Dermis blood vessel endothelial cell (primary cell): ENCODE data around the gene PBOV1. TPM values are rescaled to one million over a fixed set of nuclear protein-coding genes. Genes with fewer than 3 reads are reported as not detected.
A peak's percentile ranks its signal among the peaks of the same experiment; 100 is the strongest.
"Not testable (repeated sequence)": the region's sequence is repeated elsewhere in the genome, so short reads cannot be mapped to it uniquely, and the experiment has no call there.

Source experiments
- DNase-seq: peaks from one replicate; pipeline ENCODE4 v3.0.0; 2010
- total RNA-seq: library from RNA; depleted of rRNA; stranded (reverse); fragments of >200 nt; gene quantifications from 2 replicates; pipeline ENCODE4 v1.2.3, GENCODE V29; 2014

The PBOV1 gene
- total RNA-seq, 1 donor from 2014 or later, result not detected

DNA sequence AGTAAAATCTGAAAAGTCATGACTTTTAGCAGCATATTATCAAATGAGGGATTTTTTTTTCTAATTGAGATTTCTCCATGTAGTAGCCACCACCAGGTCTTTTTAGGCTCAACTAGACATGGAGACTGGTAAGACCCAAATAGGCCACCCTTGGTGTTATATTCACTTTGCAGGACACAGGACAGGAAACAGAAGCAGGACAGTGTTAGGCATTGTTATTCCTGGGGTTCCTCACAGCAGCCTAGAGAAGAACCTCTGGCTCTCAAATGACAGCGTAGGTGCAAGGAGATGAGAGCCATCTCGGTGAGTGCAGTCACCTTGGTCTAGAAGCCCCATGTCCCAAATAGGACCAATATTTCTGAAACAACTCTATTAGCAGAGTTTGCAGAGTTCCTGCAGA is 19.2 kb upstream of the PBOV1 start:
- no peak for DNase-seq

DNA sequence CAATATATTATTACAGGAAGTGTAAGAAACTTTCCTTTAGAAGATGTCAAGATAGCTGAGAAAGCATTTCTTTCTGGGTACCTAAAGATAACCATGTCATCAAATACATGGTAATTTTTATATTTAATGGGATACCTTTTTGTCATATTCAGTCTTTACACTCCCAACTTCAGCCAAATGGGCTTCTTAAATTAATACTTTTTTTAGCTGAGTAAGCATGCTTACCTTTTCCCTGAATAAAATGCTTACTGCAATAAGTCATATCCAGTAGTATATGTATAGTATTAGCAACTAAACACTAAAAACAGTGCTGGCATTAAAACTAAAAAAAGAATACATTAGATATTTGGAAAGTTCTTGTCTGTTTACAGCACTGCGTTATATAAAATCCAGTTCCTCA is 17.4 kb upstream of the PBOV1 start:
- DNase-seq, result no peak

DNA sequence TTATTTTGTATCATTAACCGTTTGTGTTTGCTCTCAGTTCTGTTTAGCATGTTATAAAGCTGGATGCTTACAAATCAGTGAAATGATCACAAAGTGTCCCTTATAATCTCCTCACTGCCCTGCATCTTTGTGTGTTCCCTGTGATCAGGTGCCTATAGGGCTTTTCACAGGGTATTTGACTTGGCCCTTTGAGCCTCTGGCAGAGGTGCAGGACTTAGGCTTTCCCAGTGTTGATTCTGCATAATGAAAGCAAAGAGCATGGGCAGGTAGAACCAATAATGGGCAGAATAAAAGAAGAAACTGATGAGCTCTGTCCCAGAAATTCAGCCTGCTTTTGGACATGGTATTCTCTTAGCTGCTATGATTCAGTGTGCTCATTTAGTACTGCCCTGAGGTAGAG is 16.9 kb upstream of the PBOV1 start:
- DNase-seq, result no peak

DNA sequence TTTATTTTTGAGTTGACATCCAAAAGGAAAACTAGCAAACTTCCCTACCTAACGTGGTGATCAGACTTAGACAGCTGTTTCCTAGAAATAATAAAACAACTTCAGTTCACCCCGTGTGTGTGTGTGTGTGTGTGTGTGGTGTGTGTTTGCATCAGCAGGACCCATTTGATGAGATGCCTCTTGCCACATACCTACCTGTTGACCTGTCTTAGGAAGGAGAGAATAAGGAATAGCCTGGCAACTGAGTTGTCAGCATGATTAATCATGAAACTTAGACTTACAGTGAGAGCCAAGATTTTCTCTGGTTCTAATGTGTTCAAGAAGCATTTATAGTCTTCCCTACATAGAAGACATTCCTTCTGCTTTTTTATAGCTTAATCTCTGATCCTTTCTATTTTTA is 16.1 kb upstream of the PBOV1 start:
- no peak for DNase-seq

DNA sequence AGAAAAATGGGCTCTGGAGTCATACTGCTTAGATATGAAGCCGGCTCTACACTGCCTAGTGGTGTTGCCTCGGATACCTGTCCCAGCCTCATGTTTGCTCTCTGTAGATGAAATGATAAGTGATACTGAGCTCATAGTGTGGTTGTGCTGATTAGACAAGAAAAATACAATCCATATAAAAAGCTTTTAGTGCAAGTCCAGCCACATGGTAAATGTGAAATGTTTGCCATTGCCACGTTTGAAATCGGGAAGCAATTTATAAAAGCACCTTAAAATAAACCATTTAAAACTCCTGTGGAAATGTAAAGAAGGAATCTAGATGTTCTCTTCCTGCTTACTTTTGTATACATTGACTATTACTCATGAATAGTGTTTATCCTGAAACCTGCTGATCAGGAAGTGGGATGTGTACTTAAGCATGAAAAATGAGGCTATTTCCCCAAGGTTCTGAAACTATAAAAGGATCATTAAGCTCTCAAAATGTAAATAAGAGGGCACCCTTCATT is 13.1 kb upstream of the PBOV1 start:
- peak; percentile 11 for DNase-seq

DNA sequence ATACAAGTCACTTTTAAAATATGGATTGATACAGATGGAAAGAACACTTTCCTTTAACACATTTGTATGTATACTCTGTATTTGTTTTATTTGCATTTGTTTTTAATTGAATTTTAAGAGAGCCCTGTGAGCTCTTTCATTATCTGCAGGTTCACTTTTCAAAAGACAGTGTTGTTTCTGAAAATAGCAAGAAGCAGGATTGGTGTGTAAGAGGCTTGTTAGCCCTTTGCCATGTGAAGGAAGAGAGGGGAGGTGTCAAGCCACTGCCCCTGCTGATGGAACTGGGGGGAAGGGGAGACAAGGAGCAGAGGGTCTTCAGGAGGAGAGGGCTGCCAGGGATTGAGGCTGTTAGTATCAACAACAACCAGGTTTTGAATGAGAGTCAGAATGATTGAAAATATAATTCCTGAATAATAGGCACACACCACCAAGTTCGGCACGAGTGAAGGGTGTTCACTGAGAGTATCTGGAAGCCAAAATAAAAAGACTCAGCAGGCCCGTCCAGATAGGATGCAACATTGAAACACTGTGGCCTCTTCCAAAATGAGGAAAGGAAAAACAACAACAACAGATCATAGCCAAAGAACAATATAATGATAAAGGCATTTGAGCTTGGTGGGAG is 12.6 kb upstream of the PBOV1 start:
- no peak for DNase-seq

DNA sequence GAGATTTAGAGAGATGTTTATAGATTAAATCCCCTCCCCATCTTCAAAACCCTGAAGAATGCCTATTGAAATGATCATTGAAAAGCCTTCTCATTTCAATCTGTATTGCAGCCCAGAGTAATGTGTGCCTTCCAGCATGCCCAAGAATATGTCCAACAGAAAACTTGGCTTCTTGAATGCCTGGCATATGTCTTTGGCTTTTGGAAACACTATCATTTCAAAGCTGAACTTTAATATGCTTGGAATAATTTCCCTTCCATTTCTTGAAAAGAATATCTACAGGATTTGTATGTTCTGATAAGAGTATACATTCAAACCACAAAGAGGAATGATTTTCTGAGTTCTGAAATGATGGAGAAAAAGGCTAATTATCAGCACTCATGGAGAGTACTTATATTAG is 11.9 kb upstream of the PBOV1 start:
- no peak for DNase-seq

DNA sequence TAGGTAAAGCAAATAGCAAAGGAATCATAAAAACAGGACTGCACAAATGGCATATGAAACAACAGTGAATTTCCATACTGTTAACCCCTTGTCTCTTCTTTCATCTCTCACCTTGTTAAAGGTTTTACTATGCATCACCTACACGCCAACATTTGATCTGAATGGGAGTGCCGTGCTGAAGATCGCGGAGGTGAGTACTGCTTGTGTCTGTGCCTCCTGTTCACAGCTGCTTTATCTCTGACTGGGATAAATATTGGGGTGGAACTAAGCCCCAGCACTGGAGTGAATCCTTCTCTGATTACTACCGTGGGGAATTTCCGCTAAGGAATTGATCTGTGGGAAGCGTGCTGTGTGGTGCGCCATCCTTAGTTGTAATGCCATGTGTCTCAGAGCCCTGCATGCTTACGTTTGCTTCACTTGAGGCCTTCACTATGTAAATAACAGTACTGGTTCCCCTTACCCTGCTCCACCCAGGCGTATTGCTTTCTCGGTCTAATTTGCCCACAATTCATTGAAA is 11.4 kb upstream of the PBOV1 start:
- no peak for DNase-seq

DNA sequence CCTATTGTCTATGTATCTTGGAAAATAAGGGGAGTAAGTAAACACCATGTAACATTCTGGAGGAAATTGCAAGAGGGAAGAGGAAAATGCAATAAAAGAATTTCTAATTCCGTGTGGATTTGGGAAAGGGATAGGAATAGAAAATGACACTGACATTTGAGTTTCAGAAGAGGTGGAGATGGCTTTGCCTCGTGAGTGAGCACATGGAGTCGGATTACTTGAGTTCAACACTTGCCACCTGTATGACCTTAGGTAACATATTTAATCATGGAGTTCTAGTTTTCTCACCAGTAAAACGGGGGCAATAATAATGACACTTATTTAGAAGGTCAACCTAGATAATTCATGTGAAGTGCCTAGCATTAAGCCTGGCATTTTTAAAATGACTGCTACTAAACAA is 10.8 kb upstream of the PBOV1 start:
- DNase-seq, result no peak

DNA sequence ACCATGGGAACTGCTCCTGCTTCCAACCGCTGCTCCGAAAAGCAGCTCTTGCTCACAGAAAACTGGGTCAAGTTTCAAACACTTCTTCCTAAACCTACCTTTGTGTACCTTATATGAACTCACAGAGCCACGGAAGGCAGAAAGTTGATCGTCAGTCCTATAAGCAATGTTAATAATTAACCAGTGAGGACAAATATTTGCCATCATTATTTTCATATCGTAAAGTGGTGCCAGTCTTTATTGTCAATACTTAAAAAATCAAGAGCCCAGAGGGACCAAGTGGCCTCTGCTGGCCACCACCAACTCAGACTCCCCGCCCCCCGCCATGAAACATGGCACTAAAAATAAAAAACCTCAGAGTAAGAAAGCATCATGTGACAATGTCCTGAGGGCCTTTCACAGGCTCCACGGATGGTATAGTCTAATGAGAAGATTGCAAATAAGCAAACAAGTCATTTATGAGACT is 9.1 kb upstream of the PBOV1 start:
- DNase-seq, result no peak

DNA sequence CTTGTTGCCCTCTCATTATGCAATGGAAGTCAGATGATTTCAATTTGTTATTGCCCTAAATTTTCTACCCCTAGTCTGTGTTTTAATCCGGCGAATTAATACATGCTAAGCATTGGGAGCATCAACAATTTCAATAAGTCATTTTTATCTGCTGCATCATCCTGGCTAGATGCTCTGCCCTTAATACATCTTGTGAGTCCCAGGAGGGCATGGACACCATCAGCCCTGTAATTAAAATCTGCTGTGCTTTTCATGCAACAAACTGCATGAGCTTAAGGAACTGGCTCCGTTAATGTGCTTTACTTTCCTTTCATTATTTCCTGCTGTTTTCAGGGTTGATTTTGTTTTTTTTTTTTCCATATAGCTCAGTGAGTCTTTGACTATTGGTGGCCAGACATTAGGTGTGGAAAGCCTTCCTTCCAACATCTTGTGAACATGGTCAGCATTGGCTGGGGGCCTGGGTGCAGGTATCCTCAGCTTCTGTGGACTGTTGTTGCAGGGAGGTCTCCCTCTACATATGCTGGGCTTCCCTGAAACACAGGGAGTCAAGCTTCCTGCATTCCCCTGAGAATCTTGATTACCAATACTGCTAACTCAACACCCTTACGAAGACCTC is 8.5 kb upstream of the PBOV1 start:
- DNase-seq, result no peak

DNA sequence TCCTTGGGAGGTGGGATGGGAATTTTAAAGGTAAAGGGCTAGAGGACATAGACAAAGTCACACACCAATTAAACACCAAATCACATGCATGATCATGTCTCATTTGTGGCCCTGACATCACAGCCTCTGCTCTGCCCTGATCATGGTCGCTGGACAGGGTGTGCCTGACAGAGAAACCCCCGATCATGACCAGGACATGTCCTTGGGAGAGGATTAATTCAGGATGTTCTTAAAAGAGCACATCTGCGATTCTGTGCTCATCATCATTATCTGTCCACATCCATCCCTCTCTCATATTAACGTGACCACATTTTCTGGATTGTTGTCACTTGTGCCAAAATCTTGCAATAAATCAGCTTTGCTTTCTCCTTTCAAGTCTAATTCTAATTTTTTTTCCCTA is 7.7 kb upstream of the PBOV1 start:
- DNase-seq, result no peak

DNA sequence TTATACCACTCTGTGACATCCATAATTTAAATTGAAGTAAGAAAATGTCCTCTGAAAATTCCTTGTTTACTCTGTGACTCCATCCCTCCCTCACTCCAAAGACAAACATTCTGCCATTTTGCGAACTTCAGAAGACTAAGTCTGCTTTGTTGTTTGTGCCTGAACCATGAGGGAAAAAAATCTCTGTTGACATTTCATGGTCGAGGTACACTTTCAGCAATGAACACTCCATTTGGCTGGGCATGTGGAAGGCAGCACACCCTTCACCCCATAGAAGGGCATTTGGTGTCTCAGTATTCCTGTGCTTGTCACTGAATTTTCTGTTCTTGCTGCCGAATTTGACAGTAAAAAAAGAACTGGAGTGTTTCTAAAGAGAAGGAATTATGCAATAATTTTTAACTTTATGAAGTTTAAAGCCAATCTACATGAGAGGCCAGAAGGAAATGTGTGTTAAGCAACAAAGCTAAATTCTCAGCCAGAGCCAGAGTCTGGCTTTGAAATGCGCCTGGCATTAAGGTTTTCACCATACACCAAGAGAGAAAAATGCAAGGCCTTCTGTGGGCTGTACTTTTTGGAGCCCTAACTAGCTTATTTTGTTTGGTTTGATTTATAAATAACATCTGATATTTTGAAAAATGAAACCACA is 4.7 kb upstream of the PBOV1 start:
- no peak for DNase-seq

DNA sequence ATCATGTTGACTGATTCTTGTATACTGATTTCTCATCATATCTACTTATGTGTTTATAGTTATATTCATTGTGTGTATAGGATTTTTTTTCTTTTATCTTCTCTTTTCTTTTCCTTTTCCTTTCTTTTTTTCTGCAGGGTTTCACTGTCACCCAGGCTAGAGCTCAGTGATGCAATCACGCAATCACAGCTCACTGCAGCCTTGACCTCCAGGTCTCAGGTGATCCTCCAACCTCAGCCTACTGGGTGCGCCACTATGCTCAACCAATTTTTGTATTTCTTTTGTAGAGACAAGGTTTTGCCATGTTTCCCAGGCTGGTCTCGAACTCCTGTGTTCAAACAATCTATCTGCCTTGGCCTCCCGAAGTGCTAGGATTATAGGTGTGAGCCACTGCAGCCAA is 1.6 kb upstream of the PBOV1 start:
- DNase-seq, result no peak

DNA sequence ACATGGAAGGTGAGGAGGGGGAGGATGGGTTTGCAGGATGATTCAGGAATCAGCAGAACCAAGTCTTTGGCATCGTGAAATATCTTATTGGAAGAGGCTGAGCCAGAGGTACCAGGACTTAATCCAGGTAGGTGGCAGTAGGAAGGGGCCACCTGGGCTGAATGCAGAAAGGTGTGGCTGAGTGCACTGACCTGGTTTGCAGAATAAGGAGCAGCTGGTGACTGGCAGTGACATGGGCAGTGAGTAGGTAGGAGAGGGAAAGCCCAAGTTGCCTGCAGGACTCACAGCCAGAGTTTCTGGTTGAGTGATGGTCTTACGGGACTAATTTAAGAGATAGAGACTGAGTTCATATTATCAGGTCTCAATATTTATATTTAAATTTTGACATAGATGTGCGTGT is 1.1 kb upstream of the PBOV1 start:
- DNase-seq, result no peak

DNA sequence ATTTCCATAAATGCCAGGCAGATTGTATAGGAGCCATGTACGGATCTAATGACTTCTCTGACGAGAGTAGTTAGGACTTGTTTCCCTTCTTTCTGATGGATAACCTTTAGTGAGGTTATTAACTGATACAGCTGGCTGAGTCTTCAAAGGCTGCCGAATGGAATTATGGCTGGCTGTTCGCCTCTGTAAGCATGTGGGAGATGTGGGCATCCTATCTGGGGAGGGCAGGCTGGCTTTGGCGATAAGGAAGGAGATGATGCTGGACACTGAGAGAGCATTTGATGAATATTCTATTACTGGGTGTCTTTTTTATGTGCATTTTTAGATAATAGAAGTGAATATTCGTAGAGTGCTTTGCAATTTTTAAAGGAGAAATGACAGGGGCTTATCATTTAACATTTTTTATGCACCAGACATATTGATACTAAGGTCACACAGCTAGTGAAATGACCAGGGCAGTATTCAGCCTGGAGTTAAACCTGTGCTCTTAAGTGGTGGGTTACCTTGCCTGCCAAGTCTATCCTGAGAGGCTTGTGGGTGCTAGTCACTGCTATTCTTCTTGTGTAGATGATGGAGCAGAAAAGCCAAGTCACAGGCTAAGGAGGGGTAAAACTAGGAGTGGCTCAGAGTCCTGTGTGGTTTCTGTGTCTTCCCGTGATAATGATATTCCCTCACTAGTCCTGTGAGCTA is 3.1 kb downstream of the PBOV1 start:
- no peak for DNase-seq

DNA sequence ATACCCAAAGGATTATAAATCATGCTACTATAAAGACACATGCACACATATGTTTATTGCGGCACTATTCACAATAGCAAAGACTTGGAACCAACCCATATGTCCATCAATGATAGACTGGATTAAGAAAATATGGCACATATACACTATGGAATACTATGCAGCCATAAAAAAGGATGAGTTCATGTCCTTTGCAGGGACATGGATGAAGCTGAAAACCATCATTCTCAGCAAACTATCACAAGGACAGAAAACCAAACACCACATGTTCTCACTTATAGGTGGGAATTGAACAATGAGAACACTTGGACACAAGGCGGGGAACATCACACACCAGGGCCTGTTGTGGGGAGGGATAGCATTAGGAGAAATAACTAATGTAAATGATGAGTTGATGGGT is 5.8 kb downstream of the PBOV1 start:
- DNase-seq, result not testable (repeated sequence)

DNA sequence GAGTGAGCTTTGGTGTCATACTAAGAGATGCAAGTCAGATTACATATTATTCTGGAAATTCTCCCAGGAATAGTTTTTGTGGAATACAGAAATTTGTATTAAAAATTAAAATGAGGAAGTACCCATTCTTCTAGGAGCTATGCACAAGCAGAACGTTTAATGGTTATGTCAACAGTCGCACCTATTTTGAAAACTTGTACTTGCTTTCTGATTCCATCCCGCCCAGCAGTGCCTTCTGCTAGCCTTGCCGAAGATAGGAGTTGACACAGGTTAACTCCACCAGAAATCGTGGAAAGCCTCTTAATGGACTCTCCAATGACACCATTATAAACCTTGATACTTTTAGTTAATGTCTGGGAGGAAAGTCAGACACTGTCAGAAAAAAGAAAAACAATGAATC is 6.7 kb downstream of the PBOV1 start:
- no peak for DNase-seq

DNA sequence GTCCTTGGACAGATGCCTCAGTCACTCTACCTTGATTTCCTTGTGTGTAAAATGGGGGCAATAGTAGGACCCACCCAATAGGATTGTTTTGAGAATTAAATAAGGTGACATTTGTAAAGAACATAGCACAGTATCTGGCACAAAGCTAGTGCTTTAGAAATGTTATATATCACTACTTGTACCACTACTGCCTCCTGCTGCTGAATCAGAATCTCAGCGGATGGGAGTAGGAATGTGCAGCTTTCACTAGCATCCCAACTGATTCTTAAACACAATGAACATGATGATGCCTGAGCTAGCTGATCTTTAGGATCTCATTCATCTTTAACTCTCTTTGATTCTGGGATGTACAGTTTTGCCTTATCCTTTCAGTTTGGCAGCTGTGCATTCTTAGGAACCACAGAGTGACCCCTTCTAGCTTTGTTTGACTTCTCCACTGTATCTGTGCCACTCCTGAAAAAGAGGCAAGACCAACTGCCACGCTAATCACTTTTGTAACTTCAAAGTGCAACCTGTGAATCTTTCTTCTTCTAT is 7.2 kb downstream of the PBOV1 start:
- DNase-seq, result no peak

DNA sequence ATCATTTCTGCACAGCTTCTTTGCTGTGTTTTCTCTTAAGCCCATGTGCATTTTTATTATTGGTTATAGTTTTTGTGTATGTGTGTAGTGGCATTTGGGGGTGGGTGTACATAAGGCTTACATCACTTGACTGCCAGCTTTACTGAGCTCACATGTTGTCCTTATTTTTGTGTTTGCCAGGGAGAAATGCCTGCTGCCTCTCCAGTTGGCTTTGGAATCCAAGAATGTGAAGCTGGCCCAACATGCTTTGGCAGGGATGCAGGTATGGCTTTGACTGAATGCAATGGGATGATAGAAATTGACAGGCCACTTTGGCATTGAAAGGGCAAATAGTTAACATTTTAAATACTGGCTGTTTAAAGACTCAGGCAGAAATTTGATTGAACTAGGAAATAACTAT is 11.4 kb downstream of the PBOV1 start:
- no peak for DNase-seq

DNA sequence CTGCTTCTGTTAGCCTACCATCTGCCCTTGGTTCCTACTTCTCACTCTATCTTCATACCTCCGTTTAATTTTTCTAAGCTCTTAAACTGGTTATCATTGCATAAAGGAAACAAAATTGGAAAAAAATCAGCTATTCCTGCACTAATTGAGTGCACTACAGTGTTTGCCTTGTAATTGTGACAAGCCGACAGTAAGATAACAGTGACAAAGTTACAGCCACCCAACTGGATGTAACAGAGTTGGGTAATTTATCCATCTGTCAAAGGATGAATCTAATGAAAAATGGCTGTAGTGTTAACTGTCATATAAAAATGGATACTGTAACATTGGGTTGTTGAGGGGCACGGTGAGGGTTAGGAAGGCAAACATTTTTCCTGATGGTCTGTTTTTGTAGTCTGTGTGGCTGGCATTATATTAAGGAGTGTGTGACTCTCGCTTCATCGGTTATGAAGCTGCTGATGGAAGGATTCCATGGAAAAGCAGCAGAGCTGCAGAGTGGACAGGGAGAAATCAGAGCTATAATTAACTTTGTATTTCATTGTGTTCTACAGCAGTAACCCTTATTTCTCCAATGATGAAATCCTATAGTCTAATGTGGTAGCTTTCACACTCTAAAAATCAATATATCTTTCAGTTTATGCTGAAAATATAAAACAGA is 12.7 kb downstream of the PBOV1 start:
- no peak for DNase-seq

DNA sequence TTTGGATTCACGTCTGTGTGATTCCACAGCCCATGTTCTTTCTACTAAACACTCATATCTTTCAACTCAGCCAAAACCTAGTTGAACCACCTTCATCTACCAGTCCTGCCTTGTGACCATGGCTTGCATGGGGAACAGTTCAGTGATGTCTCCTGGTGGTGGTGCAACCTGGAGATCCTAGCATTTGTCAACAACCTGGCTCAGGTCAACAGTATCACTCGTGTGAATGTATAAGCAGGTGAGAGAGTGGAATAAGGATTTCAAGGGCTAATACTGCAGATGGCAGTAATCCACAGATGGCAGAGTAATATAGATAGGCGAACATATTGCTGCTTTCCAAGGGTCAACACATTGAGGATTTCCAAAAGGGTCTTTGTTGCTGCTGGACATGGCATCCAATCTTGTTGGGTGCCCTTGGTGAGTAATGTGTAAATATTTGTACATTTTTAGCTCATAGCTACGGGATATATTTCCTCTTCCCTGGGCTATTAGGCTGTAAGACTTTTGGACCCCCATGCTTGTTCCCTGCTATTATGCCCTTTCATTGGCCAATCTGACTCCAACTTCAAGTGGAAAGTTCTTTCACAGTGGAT is 13.4 kb downstream of the PBOV1 start:
- no peak for DNase-seq
